Body of pancreas (tissue), 4 donors: ENCODE data around the gene GLP2R. TPM values are rescaled to one million over a fixed set of nuclear protein-coding genes. Genes with fewer than 3 reads are reported as not detected.

Source experiments
- ATAC-seq: fragments of 150-250 bp; one replicate; pipeline ENCODE4 v1.9.1; 2016
- DNase-seq, 4 donors: peaks; one replicate each; pipeline ENCODE4 v3.0.0-alpha.2; 2019
- H3K27ac ChIP-seq, 4 donors: fragments of 200-600 bp; sonication (generic); 1 replicate in 3 of 4; 2 replicates in 1 of 4; pipeline versions ENCODE4 v1.5.1 to v1.6.1; 2016 to 2019; ENCODE audit warnings: mild to moderate bottlenecking in 1 of 4, mixed read lengths in 1 of 4, moderate library complexity in 1 of 4
- H3K27me3 ChIP-seq, 2 donors: fragments of 200-600 bp; sonication (generic); one replicate each; pipeline ENCODE4 v1.6.0; 2016; ENCODE audit warnings: mild to moderate bottlenecking in 1 of 2
- H3K36me3 ChIP-seq, 2 donors: fragments of 200-600 bp; sonication (generic); replicated peaks in 1 of 2; 2 replicates each; pipeline ENCODE4 v1.5.1; 2016; ENCODE audit warnings: low read depth in 2 of 2; ENCODE audit not compliant: insufficient read depth in 1 of 2
- H3K4me1 ChIP-seq: fragments of 200-600 bp; sonication (generic); one replicate; pipeline ENCODE4 v1.6.0; 2016
- H3K4me3 ChIP-seq, 2 donors: fragments of 200-600 bp; sonication (generic); 1 replicate in 1 of 2; 2 replicates in 1 of 2; pipeline ENCODE4 v1.5.1; 2016 to 2019
- H3K9me3 ChIP-seq, 3 donors: fragments of 200-600 bp; sonication (generic); 1 replicate in 2 of 3; 2 replicates in 1 of 3; pipeline ENCODE4 v1.5.1; 2016
- CTCF ChIP-seq, 7 experiments: fragments of 450-650 bp in 4 of 7; fragments of 200-600 bp in 3 of 7; sonication (generic) in 3 of 7; IDR thresholded peaks; one replicate each; pipeline ENCODE4 v1.5.1; 2016 to 2019; ENCODE audit warnings: antibody characterized with exemption in 7 of 7
- POLR2A ChIP-seq, 3 donors: fragments of 450-650 bp; IDR thresholded peaks; one replicate each; pipeline ENCODE4 v1.6.1; 2016; ENCODE audit warnings: antibody characterized with exemption in 3 of 3, mild to moderate bottlenecking in 2 of 3
- WGBS, 2 donors: methylation state at CpG; one replicate each; pipeline ENCODE4 v1.1.5; 2017; 5-methylcytosine and 5-hydroxymethylcytosine counted together
- intact Hi-C: fragments of 100-400 bp; cut with DNase I; formaldehyde crosslinking; loops from one replicate; pipeline ENCODE4 v1.15.1; 2023
- total RNA-seq, 2 donors: library from RNA; depleted of rRNA; stranded (reverse); fragments of >200 nt; gene quantifications; one replicate each; pipeline ENCODE4 v1.1.0, GENCODE V29; 2016

The GLP2R gene
- total RNA-seq, 2 donors from 2014 or later: 4.6 to 4.7 TPM

GRCh38 chr17:9890124-9890523 is 64.4 kb downstream of the GLP2R start:
- H3K36me3 ChIP-seq: no peaks in the 10 kb centered on the region
- TF ChIP-seq CTCF (IDR thresholded peaks at IDR 0.05) (no peak), POLR2A (IDR thresholded peaks at IDR 0.05) (no peak)
- no peak overlapping the region for H3K27ac ChIP-seq
- no peaks in the 10 kb centered on the region for H3K27me3 ChIP-seq
- ATAC-seq: no peak
- intact Hi-C loops: no loop called here
- no peaks in the 10 kb centered on the region for H3K4me1 ChIP-seq
- WGBS, 2 donors: 0 to 10% methylated on average over 2 of the region's 2 CpGs
- no peak overlapping the region for H3K4me3 ChIP-seq
- DNase-seq: peak in 1 of 4 donors; percentile 22
- H3K9me3 ChIP-seq: no peaks in the 10 kb centered on the region

GRCh38 chr17:9893411-9894012 is 67.8 kb downstream of the GLP2R start:
- Histone ChIP-seq H3K4me1 (no peaks in the 10 kb centered on the region), H3K9me3 (no peaks in the 10 kb centered on the region), H3K27me3 (no peaks in the 10 kb centered on the region), H3K4me3 (no peak overlapping the region), H3K36me3 (no peaks in the 10 kb centered on the region), H3K27ac (no peak overlapping the region)
- DNase-seq (no peak), ATAC-seq (no peak)
- intact Hi-C loops: no loop called here
- TF ChIP-seq CTCF (IDR thresholded peaks at IDR 0.05) (no peak), POLR2A (IDR thresholded peaks at IDR 0.05) (no peak)
- WGBS, 2 donors: 38 to 53% methylated on average over 3 of the region's 3 CpGs

- Histone ChIP-seq H3K27me3 (no peaks in the 10 kb centered on the region), H3K36me3 (no peaks in the 10 kb centered on the region), H3K9me3 (no peaks in the 10 kb centered on the region), H3K4me3 (no peak overlapping the region), H3K27ac (no peak overlapping the region), H3K4me1 (no peaks in the 10 kb centered on the region)
- intact Hi-C loops: no loop called here
- 74 to 89% methylated on average over 3 of the region's 3 CpGs for WGBS, 2 donors
- TF ChIP-seq CTCF (IDR thresholded peaks at IDR 0.05): no peak
- no peak for TF ChIP-seq POLR2A (IDR thresholded peaks at IDR 0.05)
- no peak for DNase-seq
- ATAC-seq: no peak
Observed at GRCh38 chr17:9894231-9894630, 68.5 kb downstream of the GLP2R start.

GRCh38 chr17:9895923-9896322 is 70.2 kb downstream of the GLP2R start:
- Histone ChIP-seq H3K36me3 (no peaks in the 10 kb centered on the region), H3K27me3 (no peaks in the 10 kb centered on the region), H3K9me3 (no peaks in the 10 kb centered on the region), H3K27ac (no peak overlapping the region), H3K4me3 (no peak overlapping the region), H3K4me1 (no peaks in the 10 kb centered on the region)
- no peak for TF ChIP-seq POLR2A (IDR thresholded peaks at IDR 0.05)
- TF ChIP-seq CTCF (IDR thresholded peaks at IDR 0.05): no peak
- intact Hi-C loops: no loop called here
- DNase-seq (no peak), ATAC-seq (no peak)

- Histone ChIP-seq H3K27me3 (no peaks in the 10 kb centered on the region), H3K4me1 (no peaks in the 10 kb centered on the region), H3K9me3 (no peaks in the 10 kb centered on the region), H3K4me3 (no peak overlapping the region), H3K27ac (no peak overlapping the region), H3K36me3 (no peaks in the 10 kb centered on the region)
- ATAC-seq (no peak), DNase-seq (no peak)
- intact Hi-C loops: no loop called here
- TF ChIP-seq POLR2A (IDR thresholded peaks at IDR 0.05) (no peak), CTCF (IDR thresholded peaks at IDR 0.05) (no peak)
- WGBS, 2 donors: 55 to 70% methylated on average over 12 of the region's 13 CpGs
Observed at GRCh38 chr17:9897372-9897968, 71.7 kb downstream of the GLP2R start.
